Panc1 (cell line): ENCODE data around the gene KLHDC10. TPM values are rescaled to one million over a fixed set of nuclear protein-coding genes. Genes with fewer than 3 reads are reported as not detected.
"Not testable (repeated sequence)": the region's sequence is repeated elsewhere in the genome, so short reads cannot be mapped to it uniquely, and the experiment has no call there.

Experiments
- ATAC-seq: fragments of 200-7000 bp; cut with Tn5 transposase; 2 replicates; pipeline ENCODE4 v1.9.1; 2020; ENCODE audit warnings: mild to moderate bottlenecking, moderate library complexity
- BruUV-seq: library from RNA; stranded (reverse); fragments of 400-500 nt; replicated peaks from 2 replicates; lab custom pipeline; 2021; lab: Mats Ljungman, UMichigan
- CTCF ChIA-PET: fragments of 300-600 bp; sonication (Branson Sonifier 250); formaldehyde crosslinking; loops from one replicate; lab custom pipeline; 2022; ENCODE audit warnings: antibody characterized with exemption; lab: Charles Lee
- POLR2A ChIA-PET: fragments of 300-600 bp; sonication (Branson Sonifier 250); formaldehyde crosslinking; loops from one replicate; lab custom pipeline; 2022; ENCODE audit warnings: antibody characterized with exemption; lab: Charles Lee
- DNase-seq: peaks from one replicate; pipeline ENCODE4 v3.0.0-alpha.2; 2010; ENCODE audit warnings: low read depth, low spot score
- H3K27ac ChIP-seq: 2 replicates; pipeline ENCODE4 v1.5.1; 2011; ENCODE audit warnings: mild to moderate bottlenecking, low read length, inconsistent platforms
- H3K27me3 ChIP-seq: fragments of 200-500 bp; sonication (Bioruptor generic); 2 replicates; pipeline ENCODE4 v1.6.0; 2014; ENCODE audit warnings: low read length, inconsistent platforms; ENCODE audit not compliant: control insufficient read depth, insufficient read depth
- H3K36me3 ChIP-seq: fragments of 200-500 bp; sonication (Bioruptor generic); 2 replicates; pipeline ENCODE4 v1.5.1; 2014; ENCODE audit warnings: inconsistent platforms, mild to moderate bottlenecking, low read length, moderate library complexity; ENCODE audit not compliant: control insufficient read depth, insufficient read depth
- H3K4me1 ChIP-seq: 2 replicates; pipeline ENCODE4 v1.5.1; 2011; ENCODE audit warnings: inconsistent platforms, mild to moderate bottlenecking, low read length, moderate library complexity; ENCODE audit not compliant: control insufficient read depth, insufficient read depth
- H3K4me3 ChIP-seq, 2 experiments: 2 replicates each; pipeline ENCODE4 v1.5.1; 2011 to 2012; ENCODE audit warnings: low read depth in 2 of 2, low read length in 2 of 2, mild to moderate bottlenecking in 2 of 2, inconsistent platforms in 1 of 2, moderate library complexity in 1 of 2
- H3K9me3 ChIP-seq: fragments of 200-500 bp; sonication (Bioruptor generic); 2 replicates; pipeline ENCODE4 v1.5.1; 2014; ENCODE audit warnings: low read depth, mild to moderate bottlenecking, inconsistent platforms, low read length, moderate library complexity; ENCODE audit not compliant: control insufficient read depth, insufficient read depth
- POLR2AphosphoS5 ChIP-seq: IDR thresholded peaks from 2 replicates; pipeline ENCODE4 v1.6.1; 2012; ENCODE audit warnings: mild to moderate bottlenecking, low read depth, low read length, moderate library complexity
- SIN3A ChIP-seq: IDR thresholded peaks from 2 replicates; pipeline ENCODE4 v1.6.1; 2012; ENCODE audit warnings: low read depth, mild to moderate bottlenecking, low read length, moderate library complexity, borderline replicate concordance; ENCODE audit not compliant: insufficient read depth
- TCF7L2 ChIP-seq: IDR thresholded peaks from 2 replicates; pipeline ENCODE4 v1.6.1; 2011; ENCODE audit warnings: mild to moderate bottlenecking, low read depth, low read length, inconsistent platforms
- in situ Hi-C: cut with HindIII; loops from 2 replicates; pipeline ENCODE4 v1.10.0; 2016; ENCODE audit warnings: low sequenced_read_pairs, low pct_unique_long_range_greater_than_20kb
- intact Hi-C: fragments of 100-400 bp; cut with micrococcal nuclease; formaldehyde crosslinking; loops from one replicate; pipeline ENCODE4 v1.10.0; 2022; ENCODE audit not compliant: unreplicated experiment
- total RNA-seq: library from RNA; stranded (reverse); gene quantifications from one replicate; pipeline ENCODE4 v1.2.1, GENCODE V29; 2021; ENCODE audit not compliant: unreplicated experiment
- TF ChIP-seq, protein P1 (sequence below), 2 experiments: IDR thresholded peaks; 2 replicates each; pipeline ENCODE4 v1.6.1; 2011 to 2012; ENCODE audit warnings: low read depth in 2 of 2, control low read depth in 1 of 2, low read length in 1 of 2, mild to moderate bottlenecking in 1 of 2, moderate library complexity in 1 of 2; ENCODE audit not compliant: insufficient read depth in 1 of 2
- TF ChIP-seq, protein P2 (sequence below): fragments of 450-650 bp; IDR thresholded peaks from 2 replicates; pipeline ENCODE4 v1.5.1; 2017; ENCODE audit warnings: mild to moderate bottlenecking

The KLHDC10 gene
- total RNA-seq, 1 experiment from 2014 or later = 26.7 TPM

DNA sequence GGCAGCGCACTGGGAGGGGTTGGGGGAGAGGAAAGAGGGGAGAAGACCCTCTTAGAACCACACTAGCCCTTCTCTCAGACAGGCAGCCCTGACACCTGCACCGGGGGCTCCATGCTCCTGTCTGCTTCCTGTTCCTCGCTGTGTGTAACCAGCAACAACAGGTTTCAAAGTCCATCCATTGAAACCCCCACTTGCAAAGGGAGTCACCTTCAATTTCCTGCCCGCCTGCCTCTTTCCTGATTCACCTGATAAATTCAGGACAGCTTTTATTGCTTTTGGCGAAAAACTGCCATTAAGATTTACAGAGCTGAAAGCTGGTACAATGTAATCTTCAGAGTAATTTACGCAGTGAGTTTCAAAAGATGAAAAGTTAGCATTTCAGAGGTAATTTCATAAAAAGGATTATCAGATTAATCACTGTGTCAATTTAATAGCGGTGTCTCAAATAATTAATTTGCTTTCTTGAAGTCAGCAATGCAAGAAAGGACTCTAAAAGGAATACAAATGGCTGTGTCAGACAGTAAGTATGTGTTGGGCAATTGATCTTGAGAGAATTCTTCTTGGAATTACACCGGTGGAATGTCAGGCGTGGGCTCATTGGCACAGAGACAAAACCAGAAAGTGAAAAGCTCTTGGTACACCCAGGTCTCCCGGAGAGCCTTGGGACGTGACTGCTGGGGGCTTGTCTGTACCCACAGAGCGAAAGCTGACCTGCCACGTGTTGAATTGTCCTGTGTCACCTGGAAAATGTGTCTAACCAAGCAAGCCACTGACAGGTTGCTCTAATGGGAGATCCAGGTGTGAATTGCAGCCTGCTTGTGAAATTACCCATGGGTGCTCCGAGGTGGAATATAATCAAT is 74.2 kb downstream of the KLHDC10 start:
- H3K27me3 ChIP-seq = no peaks in the 10 kb centered on the region
- no peaks in the 10 kb centered on the region for H3K4me1 ChIP-seq
- no peak overlapping the region for H3K4me3 ChIP-seq
- no TSS peak for BruUV-seq
- DNase-seq (no peak), ATAC-seq (no peak)
- intact Hi-C loops = no loop called here
- no peaks in the 10 kb centered on the region for H3K36me3 ChIP-seq
- no peak overlapping the region for H3K27ac ChIP-seq
- H3K9me3 ChIP-seq = no peaks in the 10 kb centered on the region
- POLR2A ChIA-PET = interaction anchor here (0.5 kb wide), 1 partner anchor 529 kb away, joined by 4 read pairs; no protein-coding TSS in a partner anchor
- TF ChIP-seq, protein P1, sequence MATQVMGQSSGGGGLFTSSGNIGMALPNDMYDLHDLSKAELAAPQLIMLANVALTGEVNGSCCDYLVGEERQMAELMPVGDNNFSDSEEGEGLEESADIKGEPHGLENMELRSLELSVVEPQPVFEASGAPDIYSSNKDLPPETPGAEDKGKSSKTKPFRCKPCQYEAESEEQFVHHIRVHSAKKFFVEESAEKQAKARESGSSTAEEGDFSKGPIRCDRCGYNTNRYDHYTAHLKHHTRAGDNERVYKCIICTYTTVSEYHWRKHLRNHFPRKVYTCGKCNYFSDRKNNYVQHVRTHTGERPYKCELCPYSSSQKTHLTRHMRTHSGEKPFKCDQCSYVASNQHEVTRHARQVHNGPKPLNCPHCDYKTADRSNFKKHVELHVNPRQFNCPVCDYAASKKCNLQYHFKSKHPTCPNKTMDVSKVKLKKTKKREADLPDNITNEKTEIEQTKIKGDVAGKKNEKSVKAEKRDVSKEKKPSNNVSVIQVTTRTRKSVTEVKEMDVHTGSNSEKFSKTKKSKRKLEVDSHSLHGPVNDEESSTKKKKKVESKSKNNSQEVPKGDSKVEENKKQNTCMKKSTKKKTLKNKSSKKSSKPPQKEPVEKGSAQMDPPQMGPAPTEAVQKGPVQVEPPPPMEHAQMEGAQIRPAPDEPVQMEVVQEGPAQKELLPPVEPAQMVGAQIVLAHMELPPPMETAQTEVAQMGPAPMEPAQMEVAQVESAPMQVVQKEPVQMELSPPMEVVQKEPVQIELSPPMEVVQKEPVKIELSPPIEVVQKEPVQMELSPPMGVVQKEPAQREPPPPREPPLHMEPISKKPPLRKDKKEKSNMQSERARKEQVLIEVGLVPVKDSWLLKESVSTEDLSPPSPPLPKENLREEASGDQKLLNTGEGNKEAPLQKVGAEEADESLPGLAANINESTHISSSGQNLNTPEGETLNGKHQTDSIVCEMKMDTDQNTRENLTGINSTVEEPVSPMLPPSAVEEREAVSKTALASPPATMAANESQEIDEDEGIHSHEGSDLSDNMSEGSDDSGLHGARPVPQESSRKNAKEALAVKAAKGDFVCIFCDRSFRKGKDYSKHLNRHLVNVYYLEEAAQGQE (IDR thresholded peaks at IDR 0.05; ENCODE audit: insufficient read depth in 1 of 2, low read depth in 2 of 2, low read length in 1 of 2) = no peak
- TF ChIP-seq TCF7L2 (no peak), SIN3A (no peak), POLR2AphosphoS5 (no peak)
- TF ChIP-seq, protein P2, sequence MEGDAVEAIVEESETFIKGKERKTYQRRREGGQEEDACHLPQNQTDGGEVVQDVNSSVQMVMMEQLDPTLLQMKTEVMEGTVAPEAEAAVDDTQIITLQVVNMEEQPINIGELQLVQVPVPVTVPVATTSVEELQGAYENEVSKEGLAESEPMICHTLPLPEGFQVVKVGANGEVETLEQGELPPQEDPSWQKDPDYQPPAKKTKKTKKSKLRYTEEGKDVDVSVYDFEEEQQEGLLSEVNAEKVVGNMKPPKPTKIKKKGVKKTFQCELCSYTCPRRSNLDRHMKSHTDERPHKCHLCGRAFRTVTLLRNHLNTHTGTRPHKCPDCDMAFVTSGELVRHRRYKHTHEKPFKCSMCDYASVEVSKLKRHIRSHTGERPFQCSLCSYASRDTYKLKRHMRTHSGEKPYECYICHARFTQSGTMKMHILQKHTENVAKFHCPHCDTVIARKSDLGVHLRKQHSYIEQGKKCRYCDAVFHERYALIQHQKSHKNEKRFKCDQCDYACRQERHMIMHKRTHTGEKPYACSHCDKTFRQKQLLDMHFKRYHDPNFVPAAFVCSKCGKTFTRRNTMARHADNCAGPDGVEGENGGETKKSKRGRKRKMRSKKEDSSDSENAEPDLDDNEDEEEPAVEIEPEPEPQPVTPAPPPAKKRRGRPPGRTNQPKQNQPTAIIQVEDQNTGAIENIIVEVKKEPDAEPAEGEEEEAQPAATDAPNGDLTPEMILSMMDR = no peak
- in situ Hi-C loops = no loop called here
- CTCF ChIA-PET = no interaction called here

DNA sequence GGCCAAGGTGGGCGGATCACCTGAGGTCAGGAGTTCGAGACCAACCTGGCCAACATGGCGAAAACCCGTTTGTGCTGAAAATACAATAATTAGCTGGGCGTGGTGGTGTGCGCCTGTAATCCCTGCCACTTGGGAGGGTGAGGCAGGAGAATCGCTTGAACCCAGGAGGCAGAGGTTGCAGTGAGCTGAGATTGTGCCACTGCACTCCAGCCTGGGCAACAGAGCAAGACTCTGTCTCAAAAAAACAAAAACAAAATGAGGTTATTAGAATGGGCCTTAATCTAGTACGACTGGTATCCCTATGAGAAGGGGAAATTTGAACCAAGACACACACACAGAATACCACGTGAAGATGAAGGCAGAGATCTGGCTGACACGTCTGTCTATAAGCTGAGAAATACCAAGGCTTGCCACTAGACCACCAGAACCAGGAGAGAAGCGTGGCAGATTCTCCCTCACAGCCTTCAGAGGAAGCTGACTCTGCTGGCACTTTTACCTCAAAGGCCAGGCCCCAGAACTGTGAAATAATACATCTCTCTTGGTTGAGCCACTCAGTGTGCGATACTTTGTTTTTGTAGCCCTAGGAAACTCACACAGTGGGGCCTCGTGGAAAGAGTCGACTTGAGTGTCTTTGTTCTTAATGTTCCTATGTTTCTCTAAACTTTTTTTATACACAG is 75.2 kb downstream of the KLHDC10 start:
- Histone ChIP-seq H3K27ac (no peak overlapping the region), H3K4me1 (no peaks in the 10 kb centered on the region), H3K9me3 (no peaks in the 10 kb centered on the region), H3K4me3 (no peak overlapping the region), H3K36me3 (no peaks in the 10 kb centered on the region), H3K27me3 (no peaks in the 10 kb centered on the region)
- intact Hi-C loops = no loop called here
- in situ Hi-C loops = no loop called here
- POLR2A ChIA-PET = no interaction called here
- TF ChIP-seq SIN3A = no peak
- TF ChIP-seq, protein P2 = no peak
- TF ChIP-seq, protein P1 (IDR thresholded peaks at IDR 0.05; ENCODE audit: insufficient read depth in 1 of 2, low read depth in 2 of 2, low read length in 1 of 2) = no peak
- TF ChIP-seq TCF7L2 = no peak
- no peak for TF ChIP-seq POLR2AphosphoS5
- BruUV-seq = no TSS peak
- CTCF ChIA-PET = no interaction called here
- ATAC-seq = no peak
- DNase-seq = no peak

- H3K9me3 ChIP-seq, H3K4me3 ChIP-seq, CTCF ChIA-PET, H3K36me3 ChIP-seq, H3K4me1 ChIP-seq, H3K27me3 ChIP-seq, ATAC-seq, DNase-seq, BruUV-seq, in situ Hi-C loops, H3K27ac ChIP-seq, intact Hi-C loops: not testable (repeated sequence)
- POLR2A ChIA-PET = interaction anchor here (0.7 kb wide), 1 partner anchor 611 kb away, joined by 10 read pairs; no protein-coding TSS in a partner anchor
These were observed 75.8 kb downstream of the KLHDC10 start for GRCh38 chr7:130146142-130146541.
